Activated T-cell treated with anti-CD3 and anti-CD28 coated beads, Interleukin-2, amount 50 U/mL, for 24 hours (primary cell): Measurements from ENCODE around the gene CRY2.

Source experiments
- DNase-seq: peaks from one replicate; pipeline ENCODE4 v3.0.0-alpha.2; 2020
- H3K27ac Mint-ChIP-seq: 2 replicates; pipeline ENCODE4 v1.8.0; 2020; ENCODE audit warnings: mild to moderate bottlenecking, mixed read lengths
- H3K27me3 Mint-ChIP-seq: 2 replicates; pipeline ENCODE4 v1.8.0; 2020; ENCODE audit warnings: mixed read lengths
- H3K36me3 Mint-ChIP-seq: 2 replicates; pipeline ENCODE4 v1.8.0; 2020; ENCODE audit warnings: low read depth, mixed read lengths
- H3K4me1 Mint-ChIP-seq: 2 replicates; pipeline ENCODE4 v1.8.0; 2020; ENCODE audit warnings: low read depth, mixed read lengths
- H3K4me3 Mint-ChIP-seq: 2 replicates; pipeline ENCODE4 v1.8.0; 2020; ENCODE audit warnings: mild to moderate bottlenecking, moderate library complexity, mixed read lengths
- H3K9me3 Mint-ChIP-seq: 2 replicates; pipeline ENCODE4 v1.8.0; 2020; ENCODE audit warnings: mixed read lengths

Gene CRY2

GRCh38 chr11:45846974-45847910 lies at the start of gene CRY2:
TSS of gene CRY2 (plus strand) at chr11:45847475. CDS start at chr11:45847491, 16 bp downstream.
- peak within 1 kb of the TSS; percentile 85 for H3K4me3 Mint-ChIP-seq
- H3K4me1 Mint-ChIP-seq, result peaks cover 60% of the 10 kb centered on the region
- H3K9me3 Mint-ChIP-seq, result no peaks in the 10 kb centered on the region
- H3K27me3 Mint-ChIP-seq, result no peaks in the 10 kb centered on the region
- peaks cover 2% of the 10 kb centered on the region for H3K36me3 Mint-ChIP-seq
- H3K27ac Mint-ChIP-seq, result peak within 1 kb of the TSS; percentile 93
- DNase-seq, result peak; percentile 99

GRCh38 chr11:45798793-45799441 lies 48.4 kb upstream of the CRY2 start:
- no peaks in the 10 kb centered on the region for H3K27me3 Mint-ChIP-seq
- no peaks in the 10 kb centered on the region for H3K9me3 Mint-ChIP-seq
- H3K4me1 Mint-ChIP-seq, result peaks cover 3% of the 10 kb centered on the region
- DNase-seq, result no peak
- no peak overlapping the region for H3K27ac Mint-ChIP-seq
- no peak overlapping the region for H3K4me3 Mint-ChIP-seq
- no peaks in the 10 kb centered on the region for H3K36me3 Mint-ChIP-seq

GRCh38 chr11:45799562-45799961 lies 47.7 kb upstream of the CRY2 start:
- Mint-ChIP-seq H3K27me3 (no peaks in the 10 kb centered on the region), H3K36me3 (no peaks in the 10 kb centered on the region), H3K27ac (no peak overlapping the region), H3K4me3 (no peak overlapping the region), H3K9me3 (no peaks in the 10 kb centered on the region), H3K4me1 (peaks cover 4% of the 10 kb centered on the region)
- no peak for DNase-seq

- no peak overlapping the region for H3K27ac Mint-ChIP-seq
- H3K36me3 Mint-ChIP-seq, result no peaks in the 10 kb centered on the region
- H3K27me3 Mint-ChIP-seq, result no peaks in the 10 kb centered on the region
- peaks cover 5% of the 10 kb centered on the region for H3K4me1 Mint-ChIP-seq
- no peak overlapping the region for H3K4me3 Mint-ChIP-seq
- DNase-seq, result no peak
- no peaks in the 10 kb centered on the region for H3K9me3 Mint-ChIP-seq
Observed at GRCh38 chr11:45800261-45800660, 47.0 kb upstream of the CRY2 start.

GRCh38 chr11:45801723-45802315 lies 45.5 kb upstream of the CRY2 start:
- Mint-ChIP-seq H3K4me1 (peaks cover 15% of the 10 kb centered on the region), H3K9me3 (no peaks in the 10 kb centered on the region), H3K4me3 (no peak overlapping the region), H3K27me3 (no peaks in the 10 kb centered on the region), H3K36me3 (peaks cover 7% of the 10 kb centered on the region), H3K27ac (no peak overlapping the region)
- DNase-seq, result no peak

GRCh38 chr11:45802531-45803317 lies 44.6 kb upstream of the CRY2 start:
- Mint-ChIP-seq H3K27ac (no peak overlapping the region), H3K4me1 (peaks cover 24% of the 10 kb centered on the region), H3K27me3 (no peaks in the 10 kb centered on the region), H3K36me3 (peaks cover 13% of the 10 kb centered on the region), H3K9me3 (no peaks in the 10 kb centered on the region), H3K4me3 (peak overlapping the region; percentile 29)
- DNase-seq, result no peak

- DNase-seq, result peak; percentile 82
- Mint-ChIP-seq H3K9me3 (no peaks in the 10 kb centered on the region), H3K4me1 (peaks cover 36% of the 10 kb centered on the region), H3K4me3 (peak overlapping the region; percentile 89), H3K27me3 (no peaks in the 10 kb centered on the region), H3K36me3 (peaks cover 25% of the 10 kb centered on the region), H3K27ac (peak overlapping the region; percentile 90)
Observed at GRCh38 chr11:45803971-45804760, 43.1 kb upstream of the CRY2 start.

- DNase-seq, result peak; percentile 98
- Mint-ChIP-seq H3K36me3 (peaks cover 30% of the 10 kb centered on the region), H3K27me3 (no peaks in the 10 kb centered on the region), H3K27ac (peak within 1 kb of the TSS; percentile 90), H3K4me1 (peaks cover 43% of the 10 kb centered on the region), H3K4me3 (peak within 1 kb of the TSS; percentile 89), H3K9me3 (no peaks in the 10 kb centered on the region)
Observed at GRCh38 chr11:45804761-45805304, 42.4 kb upstream of the CRY2 start, which contains the start of gene SLC35C1. TSS of gene SLC35C1 (plus strand) at chr11:45805149. CDS start at chr11:45805802, 653 bp downstream.

- no peak for DNase-seq
- no peaks in the 10 kb centered on the region for H3K27me3 Mint-ChIP-seq
- H3K36me3 Mint-ChIP-seq, result peaks cover 36% of the 10 kb centered on the region
- H3K9me3 Mint-ChIP-seq, result no peaks in the 10 kb centered on the region
- H3K4me3 Mint-ChIP-seq, result peak overlapping the region; percentile 89
- peak overlapping the region; percentile 90 for H3K27ac Mint-ChIP-seq
- H3K4me1 Mint-ChIP-seq, result peaks cover 47% of the 10 kb centered on the region
Observed at GRCh38 chr11:45805305-45806071, 41.8 kb upstream of the CRY2 start.

GRCh38 chr11:45806072-45806933 lies 41.0 kb upstream of the CRY2 start:
- Mint-ChIP-seq H3K9me3 (no peaks in the 10 kb centered on the region), H3K36me3 (peaks cover 44% of the 10 kb centered on the region), H3K27ac (peak overlapping the region; percentile 88), H3K4me1 (peaks cover 47% of the 10 kb centered on the region), H3K4me3 (peak overlapping the region; percentile 89), H3K27me3 (no peaks in the 10 kb centered on the region)
- DNase-seq, result no peak

GRCh38 chr11:45806937-45807791 lies 40.1 kb upstream of the CRY2 start:
- Mint-ChIP-seq H3K27ac (peak overlapping the region; percentile 88), H3K4me1 (peaks cover 47% of the 10 kb centered on the region), H3K4me3 (peak overlapping the region; percentile 89), H3K27me3 (no peaks in the 10 kb centered on the region), H3K36me3 (peaks cover 53% of the 10 kb centered on the region), H3K9me3 (no peaks in the 10 kb centered on the region)
- DNase-seq, result no peak
